Activated CD8-positive, alpha-beta memory T cell treated with anti-CD3 and anti-CD28 coated beads, Interleukin-2, amount 50 U/mL, for 1 hour (primary cell): ENCODE measurements around the gene LMBRD1.
A peak's percentile ranks its signal among the peaks of the same experiment; 100 is the strongest.
"Not testable (repeated sequence)": the region's sequence is repeated elsewhere in the genome, so short reads cannot be mapped to it uniquely, and the experiment has no call there.

Experiments
- DNase-seq: peaks from one replicate; pipeline ENCODE4 v3.0.0-alpha.2; 2020; ENCODE audit errors: extremely low read depth

LMBRD1 gene

DNA sequence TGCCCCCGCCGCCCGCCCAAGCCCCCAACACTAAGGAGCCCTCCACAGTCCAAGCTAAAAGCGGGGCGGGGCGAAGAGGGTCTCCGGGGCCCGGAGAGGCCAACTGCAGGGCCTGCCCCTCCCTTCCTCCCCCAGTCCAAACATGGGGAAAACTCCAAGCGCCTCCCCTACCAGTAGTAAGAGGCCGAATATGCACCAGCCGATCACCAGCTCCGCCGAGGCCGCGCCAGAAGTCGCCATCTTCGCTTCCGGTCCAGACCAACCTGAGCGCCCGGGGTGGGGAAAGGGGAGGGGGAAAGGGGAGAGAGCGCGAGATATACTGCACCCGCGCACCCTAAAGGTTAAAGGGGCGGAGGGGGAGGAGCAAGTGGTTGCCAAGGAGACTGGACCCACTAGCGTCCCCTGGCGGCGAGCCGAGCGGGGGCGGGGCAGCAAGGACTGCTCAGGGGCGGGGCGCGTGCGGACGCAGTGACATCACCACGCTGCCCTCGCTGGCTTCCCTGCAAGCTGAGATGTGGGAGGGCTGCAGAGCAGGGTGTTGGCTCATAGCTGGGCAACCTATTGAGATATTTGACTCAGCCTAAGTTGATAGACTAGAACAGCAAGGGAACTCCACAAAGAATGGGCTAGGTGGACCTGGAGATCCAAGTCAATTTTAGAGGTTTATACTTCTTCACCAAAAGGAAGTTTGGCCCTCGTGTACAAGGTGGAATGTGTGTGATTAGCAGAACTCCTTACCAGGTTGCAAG is at the start of gene LMBRD1:
Gene LMBRD1 (minus strand): TSS at position 369 of the 749 bp plus-strand sequence. CDS start 129 bp downstream, at position 240.
- DNase-seq, result peak; percentile 93

DNA sequence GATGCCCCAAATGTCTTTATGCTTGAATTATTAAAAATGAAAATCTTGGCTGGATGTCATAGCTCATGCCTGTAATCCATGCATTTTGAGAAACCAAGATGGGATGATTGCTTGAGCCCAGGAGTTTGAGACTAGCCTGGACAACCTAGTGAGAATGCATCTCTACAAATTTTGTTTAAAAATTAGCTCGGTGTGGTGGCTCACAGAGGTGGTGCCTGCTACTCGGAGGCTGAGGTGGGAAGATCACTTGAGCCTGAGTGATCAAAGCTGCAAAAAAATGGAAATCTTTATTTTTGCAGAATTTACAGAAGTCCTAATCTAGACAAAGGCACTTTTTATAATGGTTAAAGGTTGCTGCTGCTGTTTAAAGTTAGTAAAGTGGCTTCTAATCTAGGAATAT is 49.5 kb upstream of the LMBRD1 start:
- DNase-seq, result no peak

DNA sequence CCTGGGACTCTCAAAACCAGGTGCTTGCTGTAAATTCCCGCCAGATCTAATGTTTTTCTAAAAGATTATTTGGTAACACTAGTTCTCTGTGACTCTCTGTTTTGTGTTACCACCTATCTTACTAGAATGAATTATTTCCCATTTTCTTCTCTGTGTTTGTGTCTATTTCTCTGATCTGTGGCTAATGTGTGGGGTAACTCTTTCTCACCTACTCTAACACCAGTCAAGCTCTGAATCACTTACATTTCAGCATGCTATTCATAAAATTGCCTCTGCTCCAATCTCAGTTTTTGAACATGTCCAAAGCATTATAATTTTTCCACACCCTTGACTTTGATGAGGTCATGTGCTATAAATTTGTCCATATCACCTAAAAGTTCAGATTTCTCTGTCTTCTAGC is 46.4 kb upstream of the LMBRD1 start:
- no peak for DNase-seq

DNA sequence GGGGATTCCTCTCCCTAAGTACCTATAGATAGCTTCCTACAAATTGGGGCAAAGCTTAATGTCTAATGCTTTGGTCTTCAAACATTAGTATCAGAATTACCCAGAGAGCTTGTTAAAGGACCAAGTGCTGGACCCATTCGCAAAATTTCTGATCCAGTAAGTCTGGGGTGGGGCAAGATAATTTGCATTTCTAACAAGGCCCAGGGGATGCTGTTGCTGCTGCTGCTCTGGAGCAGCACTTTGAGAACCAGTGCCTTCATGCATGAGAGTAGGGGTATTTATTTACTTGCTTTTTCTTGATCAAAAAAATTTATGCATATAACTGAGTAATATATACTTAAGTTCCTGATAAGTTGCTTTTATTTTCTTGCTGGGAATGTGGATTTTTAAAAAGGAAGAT is 45.1 kb upstream of the LMBRD1 start:
- no peak for DNase-seq

DNA sequence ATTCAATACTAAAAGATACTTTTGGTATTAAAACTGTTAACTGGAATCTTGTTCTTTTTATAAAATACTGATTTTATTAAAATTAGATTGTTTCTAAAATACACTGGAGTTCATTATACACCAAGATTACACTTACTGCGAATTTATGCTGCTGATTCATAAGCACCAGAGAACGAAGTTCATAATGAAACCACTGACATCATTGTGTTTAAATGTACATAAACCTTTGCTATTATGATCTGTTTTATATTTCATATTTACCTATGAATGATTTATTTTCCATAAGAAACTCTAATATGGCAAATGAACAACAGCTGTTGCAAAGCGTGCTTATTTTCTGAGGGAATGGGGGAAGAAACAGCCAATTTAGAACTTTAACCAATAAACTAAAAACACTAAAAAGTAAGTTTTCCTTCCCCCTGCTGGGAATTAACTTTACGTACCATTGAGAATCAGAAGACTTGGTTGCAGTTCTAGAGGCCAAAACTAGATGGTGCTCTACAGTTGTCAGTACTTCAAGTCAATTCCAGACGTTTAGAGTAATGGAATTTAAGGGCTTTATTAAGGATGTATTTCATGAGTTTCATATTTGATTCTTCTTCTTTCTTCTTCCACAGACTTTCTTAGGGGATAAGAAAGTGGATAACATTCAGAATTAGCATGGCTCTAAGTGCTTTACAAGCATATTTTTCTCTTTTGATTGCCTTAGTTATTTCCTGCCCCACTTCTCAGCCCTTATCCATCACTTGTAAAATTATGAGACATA is 38.8 kb upstream of the LMBRD1 start:
- DNase-seq, result no peak

DNA sequence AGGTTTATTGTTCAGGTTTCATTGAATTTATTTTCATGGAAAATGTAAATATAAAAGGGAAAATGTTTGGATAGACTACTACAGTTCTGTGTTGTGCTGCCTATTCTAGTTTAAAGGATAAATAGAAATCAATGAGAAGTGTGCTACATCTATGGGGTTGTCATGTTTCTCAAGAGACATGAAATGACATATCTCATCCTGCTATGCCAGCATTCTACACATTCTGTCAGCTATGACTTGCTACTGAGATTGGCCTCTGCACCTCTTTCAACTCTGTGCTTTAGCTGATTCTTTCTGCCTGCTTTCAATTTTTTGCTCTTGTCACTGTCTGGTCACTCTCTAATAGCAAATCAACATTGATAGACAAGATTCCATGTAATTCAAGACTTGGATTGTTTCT is 35.7 kb upstream of the LMBRD1 start:
- DNase-seq, result no peak

DNA sequence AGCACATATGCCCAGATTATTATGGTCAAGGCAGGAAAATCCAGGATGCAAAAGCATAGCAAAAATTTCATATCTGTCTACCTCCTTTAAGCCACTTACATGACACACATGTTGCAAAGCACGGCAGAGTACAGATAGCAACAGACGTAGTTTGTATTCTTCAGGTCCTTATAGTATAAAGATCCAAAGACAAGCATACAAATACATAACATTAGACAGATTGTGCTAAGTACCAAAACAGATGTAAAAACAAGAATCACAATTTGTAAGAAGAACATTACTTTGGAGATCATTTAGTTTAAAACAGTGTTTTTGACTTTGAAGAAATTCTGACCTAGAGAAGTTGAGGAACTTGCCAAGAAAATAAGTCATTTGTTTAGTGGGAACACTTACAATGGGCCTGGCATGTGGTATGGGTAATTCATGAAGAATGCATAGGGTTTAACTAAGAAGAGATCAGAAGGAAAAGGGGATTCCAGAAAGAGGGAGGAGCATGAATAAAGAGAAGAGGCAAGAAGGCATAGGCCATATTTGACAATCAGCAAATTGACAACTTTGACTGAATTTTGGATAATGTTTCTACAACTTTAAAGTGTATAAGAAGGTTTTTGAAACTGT is 30.6 kb upstream of the LMBRD1 start:
- no peak for DNase-seq

DNA sequence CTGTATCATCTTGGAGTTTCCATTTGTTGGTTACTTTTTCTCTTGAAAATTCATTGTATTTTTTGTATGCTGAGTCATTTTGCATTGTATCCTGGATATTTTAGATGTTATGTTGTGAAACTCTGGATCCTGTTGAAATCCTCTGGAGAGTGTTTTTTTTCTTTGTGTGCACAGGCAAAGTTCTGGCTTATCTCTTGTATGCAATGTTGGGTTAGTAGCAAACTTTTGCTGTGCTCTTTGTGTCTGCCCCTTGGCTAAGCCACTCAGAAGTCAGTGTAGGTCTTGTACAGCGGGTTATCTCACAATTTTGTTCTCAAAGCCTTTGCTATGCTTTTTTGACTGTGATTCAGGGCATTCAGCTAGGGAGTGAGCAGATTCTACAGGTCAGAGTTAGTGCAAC is 29.1 kb upstream of the LMBRD1 start:
- no peak for DNase-seq

DNA sequence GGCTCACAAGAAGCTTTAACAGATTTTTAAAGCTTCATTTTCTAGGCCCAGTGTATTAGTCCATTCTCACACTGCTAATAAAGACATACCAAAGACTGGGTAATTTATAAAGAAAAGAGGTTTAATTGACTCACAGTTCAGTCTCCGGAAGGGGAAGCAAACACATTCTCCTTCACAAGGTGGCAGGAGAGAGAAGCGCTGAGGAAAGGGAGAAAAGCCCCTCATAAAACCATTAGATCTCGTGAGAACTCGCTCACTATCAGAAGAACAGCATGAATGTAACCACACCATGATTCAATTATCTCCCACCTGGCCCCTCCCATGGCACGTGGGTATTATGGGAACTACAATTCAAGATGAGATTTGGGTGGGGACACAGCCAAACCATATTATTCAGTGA is 27.5 kb upstream of the LMBRD1 start:
- DNase-seq, result not testable (repeated sequence)

DNA sequence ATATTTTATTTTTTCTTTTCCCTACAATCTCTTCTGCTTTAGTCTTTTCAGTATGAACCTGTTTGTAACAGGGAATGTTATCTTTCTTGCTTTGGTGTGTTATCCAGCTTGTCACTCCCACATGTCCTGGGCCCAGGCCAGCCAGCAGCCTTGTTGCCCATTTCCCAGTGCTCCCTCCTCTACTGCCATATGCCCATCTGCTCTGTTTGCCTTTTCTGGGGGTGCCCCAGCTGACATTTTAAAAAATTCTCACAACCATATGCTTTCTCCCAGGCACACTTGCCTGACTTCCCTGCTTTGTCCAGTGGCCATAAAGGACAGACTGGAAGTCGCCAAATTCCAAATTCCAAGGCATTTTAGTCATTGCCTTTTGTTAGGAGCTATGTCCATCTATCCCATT is 23.6 kb upstream of the LMBRD1 start:
- DNase-seq, result no peak

DNA sequence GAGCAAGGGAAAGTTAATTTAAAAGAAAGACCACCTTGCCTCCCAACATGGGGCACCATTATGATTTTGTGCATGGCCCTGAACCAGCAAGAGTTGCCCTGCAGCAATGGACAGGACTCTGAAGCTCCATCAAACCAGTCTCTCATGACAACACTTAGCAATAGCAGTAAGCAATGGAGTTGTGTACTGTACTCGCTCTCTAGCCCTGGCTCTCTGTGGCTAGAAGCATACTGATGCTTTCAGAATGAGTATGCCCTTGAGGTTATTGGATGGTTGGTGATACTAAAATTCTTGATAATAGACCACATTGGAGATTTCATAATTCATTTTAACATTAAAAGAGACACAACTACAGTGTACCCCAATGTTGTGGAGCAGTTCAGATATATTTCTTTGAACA is 23.2 kb upstream of the LMBRD1 start:
- DNase-seq, result no peak

DNA sequence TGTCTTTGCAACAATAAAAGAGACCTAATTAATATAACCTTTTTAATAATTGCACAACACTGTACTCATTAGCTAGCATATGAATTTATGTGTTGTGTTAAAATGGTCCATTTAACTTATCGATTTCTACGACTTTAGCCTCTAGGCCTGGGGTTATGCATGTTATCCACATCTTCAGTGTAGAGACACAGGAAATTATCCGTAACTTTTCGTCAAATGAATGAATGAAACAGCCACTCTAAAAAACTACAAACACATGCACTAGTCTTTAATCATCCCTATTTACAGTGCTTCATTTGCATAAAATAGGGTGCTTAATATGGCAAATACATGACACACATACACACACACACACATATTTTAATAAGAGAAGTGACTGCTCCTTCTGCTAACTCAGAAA is 22.3 kb upstream of the LMBRD1 start:
- no peak for DNase-seq

DNA sequence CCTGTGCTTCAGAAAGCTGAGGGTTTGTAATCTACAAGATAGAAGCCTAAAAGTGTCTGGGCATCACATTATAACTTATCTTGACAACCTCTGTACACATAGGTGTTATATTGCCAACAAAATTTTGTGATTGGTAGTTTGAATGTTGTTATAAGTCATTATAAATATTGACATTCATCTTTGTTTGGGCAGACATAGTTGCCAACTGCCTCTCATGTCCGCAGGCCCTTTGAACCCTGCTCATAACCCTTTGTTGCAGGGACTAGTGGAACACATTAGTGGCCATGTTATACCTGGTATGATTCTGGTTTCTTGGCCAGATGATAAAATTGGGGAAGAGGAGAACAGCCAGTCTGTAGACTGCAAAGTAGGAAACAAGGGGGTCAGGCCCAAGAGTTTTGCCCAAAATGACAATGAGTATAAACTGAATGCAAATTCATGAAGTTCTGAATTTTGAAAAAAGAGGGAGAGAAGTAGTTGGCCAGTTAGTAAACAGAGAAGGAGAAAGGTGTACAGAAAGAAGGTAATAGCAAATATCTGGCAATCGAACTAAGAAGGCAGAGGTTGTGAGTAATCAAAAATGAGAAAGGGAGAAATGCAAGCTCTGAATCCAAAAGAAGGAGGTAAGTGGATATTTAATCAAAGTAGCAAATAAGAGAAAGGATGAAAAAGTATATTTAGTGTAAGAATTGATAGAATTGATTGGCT is 21.6 kb upstream of the LMBRD1 start:
- DNase-seq, result no peak

DNA sequence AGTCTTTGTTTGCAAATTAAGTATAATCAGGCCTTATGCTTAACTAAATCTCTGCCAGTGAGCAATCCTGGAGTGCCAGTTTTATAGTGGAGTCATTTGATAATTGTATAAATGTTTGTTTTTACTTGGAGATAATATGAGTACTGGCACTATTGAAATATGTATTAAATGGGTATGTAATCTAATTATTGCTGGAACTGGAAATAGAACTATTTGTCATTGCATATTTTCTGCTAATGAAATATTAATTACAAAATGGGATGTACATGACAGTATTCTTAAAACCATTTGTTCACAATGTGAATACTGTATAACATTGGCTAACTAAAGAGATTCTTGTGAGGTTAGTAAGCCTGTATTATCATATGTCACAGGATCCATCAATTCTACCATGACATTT is 20.5 kb upstream of the LMBRD1 start:
- DNase-seq, result no peak

DNA sequence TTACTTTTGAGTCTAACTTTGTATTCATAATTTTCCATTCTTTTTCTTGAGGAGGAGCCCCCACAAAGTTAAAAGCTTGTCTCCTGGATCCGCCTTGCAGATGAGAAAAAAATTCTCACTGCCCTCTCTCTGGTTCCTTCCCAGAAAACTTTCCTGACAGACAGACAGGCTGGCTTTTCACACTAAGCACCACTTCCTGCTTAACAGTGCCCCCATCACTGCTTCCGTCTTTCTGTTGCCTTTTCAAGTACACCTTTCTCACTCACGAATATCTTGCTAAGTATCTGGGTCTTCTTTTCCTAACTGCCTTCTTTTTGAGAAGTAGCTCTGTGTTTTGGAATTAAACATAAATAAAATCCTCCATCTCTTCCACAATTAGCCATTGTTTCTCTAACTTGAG is 19.8 kb upstream of the LMBRD1 start:
- no peak for DNase-seq

DNA sequence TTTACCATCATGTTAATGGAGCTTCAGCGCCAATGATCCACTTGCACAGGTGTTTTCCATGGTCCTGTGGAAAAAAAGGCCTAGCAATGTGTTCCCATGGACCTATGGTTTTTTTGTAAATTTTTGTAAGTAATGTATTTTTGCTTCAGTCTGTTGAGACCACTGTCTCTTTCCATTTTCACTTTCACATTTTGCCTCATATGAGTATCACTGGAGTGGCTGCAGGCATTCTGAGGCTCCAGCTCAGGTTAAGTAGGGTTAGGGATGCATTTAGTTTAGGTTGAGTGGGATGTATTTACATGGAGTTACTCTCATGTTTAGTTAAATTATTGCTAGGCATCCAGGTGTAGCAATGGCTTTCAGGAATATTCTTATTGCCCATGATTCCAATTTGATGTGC is 19.2 kb upstream of the LMBRD1 start:
- DNase-seq, result no peak

DNA sequence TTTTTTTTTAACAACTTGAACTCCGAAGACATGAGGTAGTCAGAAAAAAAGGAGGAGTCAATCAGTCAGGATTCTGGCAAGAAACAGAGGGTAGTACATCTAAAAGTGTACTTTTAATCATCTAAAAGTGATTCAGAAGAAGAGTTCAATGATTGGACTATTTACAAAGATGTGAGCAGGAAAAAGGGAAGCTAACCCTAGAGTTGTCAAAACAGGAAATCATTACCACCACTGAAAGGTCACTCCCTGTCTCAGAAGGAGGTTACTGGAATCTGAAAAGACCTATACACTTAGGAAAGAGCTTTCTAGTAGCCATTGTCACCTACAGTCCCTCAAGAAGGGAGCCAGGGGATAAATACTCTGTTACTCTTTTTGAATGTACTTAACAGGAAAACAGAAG is 16.7 kb upstream of the LMBRD1 start:
- DNase-seq, result no peak

DNA sequence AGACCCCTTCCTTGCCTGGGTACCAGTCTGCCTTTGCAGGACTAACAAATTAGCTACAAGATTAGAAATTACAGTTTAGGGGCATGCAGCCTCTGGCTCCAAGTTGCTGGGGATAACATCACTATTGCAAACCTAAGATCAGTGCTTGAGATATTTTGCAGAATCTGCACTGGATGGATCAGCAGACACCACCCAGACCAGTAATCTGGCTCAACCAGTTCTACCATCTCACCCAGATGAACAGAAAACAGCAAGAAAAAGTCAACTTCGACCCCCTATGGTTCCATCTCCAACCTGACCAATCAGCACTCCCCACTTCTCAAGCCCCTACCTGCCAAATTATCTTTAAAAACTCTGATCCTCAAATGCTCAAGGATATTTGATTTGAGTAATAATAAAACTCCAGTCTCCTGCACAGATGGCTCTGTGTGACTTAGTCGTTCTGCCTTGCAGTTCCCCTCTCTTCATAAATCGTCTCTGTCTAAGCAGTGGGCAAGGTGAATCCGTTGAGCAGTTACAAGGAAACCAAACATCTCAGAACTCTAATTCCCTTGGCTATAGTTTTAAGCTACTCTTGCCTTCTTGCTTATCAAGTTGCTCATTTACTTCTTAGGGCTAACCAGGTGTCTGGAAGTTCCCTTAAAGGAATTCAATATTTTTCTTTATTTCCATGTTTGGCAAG is 16.1 kb upstream of the LMBRD1 start:
- DNase-seq, result no peak

DNA sequence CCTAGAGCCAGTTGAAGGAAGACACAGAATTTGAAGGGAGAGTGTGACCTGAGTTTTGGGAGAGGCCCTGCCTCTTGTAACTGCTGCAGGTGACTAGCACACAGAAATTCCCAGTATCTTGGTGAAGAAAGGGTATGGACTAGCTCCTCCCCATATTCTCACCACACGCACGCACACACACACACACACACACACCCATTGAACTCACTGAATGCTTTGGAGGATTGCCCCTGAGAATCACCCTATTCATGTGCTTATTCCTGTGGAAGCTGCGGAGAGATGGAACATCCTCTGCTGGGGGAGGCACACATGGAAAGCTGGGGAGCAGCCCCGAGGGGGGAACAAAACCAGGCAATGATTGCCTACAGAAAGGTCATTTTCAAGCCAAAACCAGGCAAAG is 6.2 kb upstream of the LMBRD1 start:
- DNase-seq, result no peak

DNA sequence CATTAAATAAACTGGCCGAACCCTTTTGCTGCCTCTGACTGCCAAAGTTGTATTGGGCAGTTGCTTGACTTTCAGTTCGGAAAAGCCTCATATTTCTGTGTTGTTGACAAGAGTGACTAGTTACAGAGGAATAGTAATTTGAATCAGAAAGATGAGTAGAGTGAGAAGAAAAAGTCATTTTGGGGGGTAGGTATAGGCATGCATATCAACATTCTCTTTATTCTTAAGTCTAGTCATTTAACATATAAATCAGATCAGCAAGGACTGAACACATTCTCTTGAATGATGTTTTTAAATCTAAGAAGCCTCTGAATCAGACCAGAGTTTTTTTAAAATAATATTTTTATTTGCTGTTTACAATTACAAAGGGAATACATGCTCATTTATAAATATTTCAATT is 4.9 kb upstream of the LMBRD1 start:
- DNase-seq, result no peak

DNA sequence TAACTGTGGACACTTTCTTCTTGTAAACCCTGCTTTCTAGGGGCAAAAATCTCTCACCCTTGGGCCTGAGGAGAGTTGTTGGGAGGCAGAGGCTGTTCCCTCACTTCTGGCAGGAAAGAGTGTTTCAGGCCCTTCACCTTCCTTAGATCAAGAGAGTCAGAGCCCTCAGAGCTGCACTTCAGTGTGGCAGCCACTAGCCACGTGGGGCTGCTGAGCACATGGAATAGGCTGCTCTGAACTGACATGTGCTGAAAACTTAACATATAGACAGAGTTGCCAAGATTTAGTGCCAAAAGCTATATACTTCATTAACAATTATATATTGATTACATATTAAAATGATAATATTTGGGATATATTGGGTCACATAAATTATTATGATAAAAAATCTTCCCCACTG is 4.4 kb upstream of the LMBRD1 start:
- no peak for DNase-seq

DNA sequence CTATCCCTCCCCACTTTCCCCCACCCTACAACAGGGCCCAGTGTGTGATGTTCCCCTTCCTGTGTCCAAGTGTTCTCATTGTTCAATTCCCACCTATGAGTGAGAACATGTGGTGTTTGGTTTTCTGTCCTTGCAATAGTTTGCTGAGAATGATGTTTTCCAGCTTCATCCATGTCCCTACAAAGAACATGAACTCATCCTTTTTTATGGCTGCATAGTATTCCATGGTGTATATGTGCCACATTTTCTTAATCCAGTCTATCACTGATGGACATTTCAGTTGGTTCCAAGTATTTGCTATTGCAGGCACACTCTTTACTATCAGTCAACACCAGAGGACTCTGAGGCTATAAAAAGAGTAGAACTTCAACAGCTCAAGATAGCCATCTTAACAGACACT is 2.0 kb upstream of the LMBRD1 start:
- not testable (repeated sequence) for DNase-seq
